Suprapubic skin (tissue), 4 donors: ENCODE measurements around the gene GPX1.

Experiments
- CTCF ChIP-seq, 2 donors: fragments of 200-600 bp in 1 of 2; fragments of 450-650 bp in 1 of 2; sonication (generic) in 1 of 2; IDR thresholded peaks; one replicate each; pipeline ENCODE4 v1.5.1; 2016 to 2019; ENCODE audit warnings: antibody characterized with exemption in 2 of 2, mild to moderate bottlenecking in 1 of 2, moderate library complexity in 1 of 2
- POLR2A ChIP-seq, 2 donors: fragments of 450-650 bp; IDR thresholded peaks; one replicate each; pipeline ENCODE4 v1.6.1; 2017; ENCODE audit warnings: antibody characterized with exemption in 2 of 2, mild to moderate bottlenecking in 2 of 2, moderate library complexity in 2 of 2
- POLR2AphosphoS5 ChIP-seq, 3 donors: sonication (generic); formaldehyde crosslinking; IDR thresholded peaks; one replicate each; pipeline ENCODE4 v1.6.1; 2017; ENCODE audit warnings: antibody characterized with exemption in 3 of 3

DNA sequence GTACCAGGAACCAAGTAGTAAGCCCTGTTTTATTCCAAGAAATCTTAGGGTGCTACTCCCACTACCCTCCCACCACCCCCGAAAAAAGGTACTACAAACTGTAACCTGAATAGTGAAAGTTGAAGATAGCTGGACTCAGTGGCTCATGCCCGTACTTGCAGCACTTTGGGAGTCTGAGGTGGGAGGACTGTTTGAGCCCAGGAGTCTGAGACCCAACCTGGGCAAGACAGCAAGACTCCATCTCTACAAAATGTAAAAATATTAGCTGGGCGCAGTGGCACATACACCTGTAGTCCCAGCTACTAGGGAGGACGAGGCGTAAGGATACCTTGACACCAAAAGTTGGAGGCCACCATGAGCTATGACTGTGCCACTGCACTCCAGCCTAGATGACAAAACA is 45.7 kb upstream of the GPX1 start:
- TF ChIP-seq POLR2AphosphoS5 (IDR thresholded peaks at IDR 0.05) (no peak), CTCF (IDR thresholded peaks at IDR 0.05) (no peak), POLR2A (IDR thresholded peaks at IDR 0.05) (no peak)
